Subcutaneous abdominal adipose tissue (tissue), 5 donors: Measurements from ENCODE around the gene REXO4.
A peak's percentile ranks its signal among the peaks of the same experiment; 100 is the strongest.

Experiments used
- H3K27ac ChIP-seq: one replicate; pipeline ENCODE4 v1.7.0; 2013; ENCODE audit warnings: low read depth, mild to moderate bottlenecking, inconsistent platforms, low read length, moderate library complexity
- H3K27me3 ChIP-seq, 5 donors: one replicate each; pipeline ENCODE4 v1.7.0; 2013; ENCODE audit warnings: low read length in 5 of 5, inconsistent platforms in 1 of 5; ENCODE audit not compliant: control insufficient read depth in 5 of 5, insufficient read depth in 4 of 5
- H3K36me3 ChIP-seq, 5 donors: one replicate each; pipeline ENCODE4 v1.7.0; 2013; ENCODE audit warnings: low read length in 5 of 5; ENCODE audit not compliant: control insufficient read depth in 5 of 5, insufficient read depth in 5 of 5
- H3K4me1 ChIP-seq, 5 donors: one replicate each; pipeline ENCODE4 v1.7.0; 2013; ENCODE audit warnings: low read length in 5 of 5, mild to moderate bottlenecking in 3 of 5, moderate library complexity in 1 of 5; ENCODE audit not compliant: control insufficient read depth in 5 of 5, insufficient read depth in 5 of 5
- H3K4me3 ChIP-seq, 5 donors: one replicate each; pipeline ENCODE4 v1.7.0; 2013; ENCODE audit warnings: low read length in 5 of 5, low read depth in 1 of 5
- H3K9ac ChIP-seq, 5 donors: one replicate each; pipeline ENCODE4 v1.7.0; 2013; ENCODE audit warnings: low read length in 5 of 5, mild to moderate bottlenecking in 4 of 5, moderate library complexity in 3 of 5
- H3K9me3 ChIP-seq, 5 donors: one replicate each; pipeline ENCODE4 v1.7.0; 2013; ENCODE audit warnings: low read length in 5 of 5; ENCODE audit not compliant: control insufficient read depth in 5 of 5
- donor health status: healthy.
- donor health status: healthy.
- donor health status: healthy.
- donor health status: healthy.
- donor health status: healthy.

The REXO4 gene

DNA sequence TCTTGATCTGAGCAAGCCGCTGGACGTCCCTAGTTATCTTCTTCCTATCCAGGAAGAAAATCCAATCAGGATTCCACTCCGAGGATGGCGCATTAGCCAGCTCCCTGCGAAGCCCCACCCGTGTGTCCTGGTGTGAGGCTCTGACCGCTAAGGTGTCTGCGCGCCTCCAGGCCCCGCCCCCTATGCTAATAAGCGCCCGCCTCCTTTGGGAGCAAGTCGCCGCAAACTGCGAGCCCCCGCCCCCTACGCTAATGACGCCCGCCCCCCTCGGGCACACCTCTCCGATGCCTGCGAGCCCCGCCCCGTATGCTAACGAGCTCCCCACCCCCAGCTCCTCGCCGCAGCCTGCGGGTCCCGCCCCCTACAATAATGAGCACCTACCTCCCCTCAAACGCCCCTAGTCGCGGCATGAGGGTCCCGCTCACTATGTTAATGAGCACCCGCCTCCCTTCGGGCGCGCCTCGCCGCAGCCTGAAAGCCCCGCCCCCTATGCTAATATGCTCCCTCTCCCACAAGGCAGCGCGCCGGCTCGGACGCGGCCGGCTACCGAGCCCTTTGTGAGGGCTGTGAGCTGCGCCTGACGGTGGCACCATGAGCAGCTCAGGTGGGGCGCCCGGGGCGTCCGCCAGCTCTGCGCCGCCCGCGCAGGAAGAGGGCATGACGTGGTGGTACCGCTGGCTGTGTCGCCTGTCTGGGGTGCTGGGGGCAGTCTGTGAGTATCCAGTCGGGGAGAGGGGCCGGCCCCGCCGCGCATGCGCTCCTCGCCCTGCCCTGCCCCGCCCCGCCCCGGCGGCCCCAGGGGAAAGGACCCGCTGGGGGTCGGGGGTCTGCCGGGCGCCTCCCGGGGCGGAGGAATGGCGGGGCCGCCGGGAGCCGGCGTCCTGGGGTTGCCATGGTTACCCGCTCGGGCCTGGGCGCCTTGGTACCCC, 41.9 kb upstream of the REXO4 start, which contains the start of gene CACFD1:
Gene CACFD1, plus strand, starts transcription at position 503 of the 929 bp plus-strand sequence. Its CDS starts 89 bp downstream, at position 592.
- peaks cover 0 to 3% (median 2%) of the 10 kb centered on the region in 5 donors for H3K36me3 ChIP-seq

DNA sequence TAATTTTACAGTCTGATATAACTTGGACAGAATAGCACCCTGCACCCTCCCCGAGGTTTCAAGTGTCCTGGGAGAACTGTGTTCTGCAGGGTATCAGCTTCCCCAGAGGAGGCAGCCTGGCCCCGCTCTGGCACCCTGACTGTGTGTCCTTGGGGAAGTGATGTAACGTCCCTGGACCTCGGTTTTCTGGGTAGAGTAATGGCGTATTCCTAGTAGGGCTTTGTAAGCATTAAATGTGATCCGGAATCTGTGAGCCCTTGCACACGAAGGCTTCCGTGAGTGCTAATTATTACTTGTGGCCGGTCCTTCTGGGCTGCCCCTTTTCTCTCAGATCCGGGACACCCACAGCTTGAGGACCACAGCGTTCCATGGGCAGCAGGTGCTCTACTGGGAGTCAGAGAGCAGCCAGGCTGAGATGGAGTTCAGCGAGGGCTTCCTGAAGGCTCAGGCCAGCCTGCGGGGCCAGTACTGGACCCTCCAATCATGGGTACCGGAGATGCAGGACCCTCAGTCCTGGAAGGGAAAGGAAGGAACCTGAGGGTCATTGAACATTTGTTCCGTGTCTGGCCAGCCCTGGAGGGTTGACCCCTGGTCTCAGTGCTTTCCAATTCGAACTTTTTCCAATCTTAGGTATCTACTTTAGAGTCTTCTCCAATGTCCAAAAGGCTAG, 41.0 kb upstream of the REXO4 start:
- Histone ChIP-seq H3K4me1 (peaks cover 0 to 15% (median 12%) of the 10 kb centered on the region in 5 donors), H3K9ac (no peak overlapping the region), H3K36me3 (no peaks in the 10 kb centered on the region), H3K9me3 (no peaks in the 10 kb centered on the region), H3K4me3 (peak overlapping the region in 4 of 5 donors; percentile 47 to 76 (median 71)), H3K27ac (no peak overlapping the region), H3K27me3 (peaks cover 0 to 3% (median 0%) of the 10 kb centered on the region in 5 donors)

More for the DNA sequence above, 41.9 kb upstream of the REXO4 start, which contains the start of gene CACFD1:
- Histone ChIP-seq H3K9ac (peak within 1 kb of the TSS in 4 of 5 donors; percentile 63 to 85 (median 70)), H3K27me3 (peaks cover 0 to 3% (median 0%) of the 10 kb centered on the region in 5 donors), H3K4me1 (peaks cover 0 to 15% (median 12%) of the 10 kb centered on the region in 5 donors), H3K27ac (peak within 1 kb of the TSS; percentile 50), H3K4me3 (peak within 1 kb of the TSS; percentile 66 to 76 (median 68)), H3K9me3 (no peaks in the 10 kb centered on the region)

DNA sequence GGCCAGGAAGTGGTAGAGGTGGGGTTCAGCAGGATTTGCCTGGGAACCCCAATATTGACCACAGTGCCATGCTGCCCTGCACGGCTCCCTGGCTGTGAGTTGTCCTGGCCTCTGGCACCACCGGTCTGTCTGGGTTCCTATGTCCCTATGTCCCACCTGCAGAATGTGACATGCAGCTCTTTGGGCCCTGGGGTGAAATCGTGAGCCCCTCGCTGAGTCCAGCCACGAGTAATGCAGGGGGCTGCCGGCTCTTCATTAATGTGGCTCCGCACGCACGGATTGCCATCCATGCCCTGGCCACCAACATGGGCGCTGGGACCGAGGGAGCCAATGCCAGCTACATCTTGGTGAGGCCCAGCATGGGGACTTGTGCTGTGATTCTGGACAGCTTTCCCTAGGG, 39.9 kb upstream of the REXO4 start:
- H3K4me3 ChIP-seq, result no peak overlapping the region

GRCh38 chr9:133457233-133457632, 39.4 kb upstream of the REXO4 start:
- Histone ChIP-seq H3K27ac (no peak overlapping the region), H3K27me3 (peaks cover 0 to 3% (median 0%) of the 10 kb centered on the region in 5 donors), H3K36me3 (no peaks in the 10 kb centered on the region), H3K4me1 (peaks cover 0 to 15% (median 12%) of the 10 kb centered on the region in 5 donors), H3K9me3 (no peaks in the 10 kb centered on the region), H3K4me3 (no peak overlapping the region), H3K9ac (no peak overlapping the region)

More for the DNA sequence above, 39.9 kb upstream of the REXO4 start:
- Histone ChIP-seq H3K27ac (no peak overlapping the region), H3K9me3 (no peaks in the 10 kb centered on the region), H3K36me3 (no peaks in the 10 kb centered on the region), H3K9ac (no peak overlapping the region), H3K27me3 (peaks cover 0 to 3% (median 0%) of the 10 kb centered on the region in 5 donors), H3K4me1 (peaks cover 0 to 15% (median 12%) of the 10 kb centered on the region in 5 donors)

DNA sequence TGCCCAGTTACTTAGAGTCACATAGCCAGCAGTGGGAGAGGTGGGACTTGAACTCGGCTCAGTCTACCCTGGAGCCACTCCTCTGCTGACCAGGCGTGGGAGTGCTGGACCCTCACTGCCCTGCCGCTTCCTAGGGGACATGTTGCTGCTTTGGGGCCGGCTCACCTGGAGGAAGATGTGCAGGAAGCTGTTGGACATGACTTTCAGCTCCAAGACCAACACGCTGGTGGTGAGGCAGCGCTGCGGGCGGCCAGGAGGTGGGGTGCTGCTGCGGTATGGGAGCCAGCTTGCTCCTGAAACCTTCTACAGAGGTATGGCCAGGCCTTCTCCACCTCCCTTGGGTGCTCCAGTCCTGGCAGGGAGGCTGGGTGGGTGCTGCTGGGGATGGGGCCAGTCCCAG, 38.6 kb upstream of the REXO4 start:
- Histone ChIP-seq H3K27me3 (peaks cover 0 to 3% (median 0%) of the 10 kb centered on the region in 5 donors), H3K27ac (no peak overlapping the region), H3K9ac (no peak overlapping the region), H3K9me3 (no peaks in the 10 kb centered on the region), H3K4me1 (peaks cover 0 to 15% (median 12%) of the 10 kb centered on the region in 5 donors), H3K4me3 (no peak overlapping the region), H3K36me3 (no peaks in the 10 kb centered on the region)

- H3K4me1 ChIP-seq, result peaks cover 0 to 14% (median 12%) of the 10 kb centered on the region in 5 donors
- H3K9ac ChIP-seq, result no peak overlapping the region
- H3K36me3 ChIP-seq, result no peaks in the 10 kb centered on the region
- H3K4me3 ChIP-seq, result no peak overlapping the region
- no peaks in the 10 kb centered on the region for H3K9me3 ChIP-seq
- H3K27ac ChIP-seq, result no peak overlapping the region
- peaks cover 0 to 3% (median 0%) of the 10 kb centered on the region in 5 donors for H3K27me3 ChIP-seq
Observed at GRCh38 chr9:133455936-133456335, 38.1 kb upstream of the REXO4 start.

DNA sequence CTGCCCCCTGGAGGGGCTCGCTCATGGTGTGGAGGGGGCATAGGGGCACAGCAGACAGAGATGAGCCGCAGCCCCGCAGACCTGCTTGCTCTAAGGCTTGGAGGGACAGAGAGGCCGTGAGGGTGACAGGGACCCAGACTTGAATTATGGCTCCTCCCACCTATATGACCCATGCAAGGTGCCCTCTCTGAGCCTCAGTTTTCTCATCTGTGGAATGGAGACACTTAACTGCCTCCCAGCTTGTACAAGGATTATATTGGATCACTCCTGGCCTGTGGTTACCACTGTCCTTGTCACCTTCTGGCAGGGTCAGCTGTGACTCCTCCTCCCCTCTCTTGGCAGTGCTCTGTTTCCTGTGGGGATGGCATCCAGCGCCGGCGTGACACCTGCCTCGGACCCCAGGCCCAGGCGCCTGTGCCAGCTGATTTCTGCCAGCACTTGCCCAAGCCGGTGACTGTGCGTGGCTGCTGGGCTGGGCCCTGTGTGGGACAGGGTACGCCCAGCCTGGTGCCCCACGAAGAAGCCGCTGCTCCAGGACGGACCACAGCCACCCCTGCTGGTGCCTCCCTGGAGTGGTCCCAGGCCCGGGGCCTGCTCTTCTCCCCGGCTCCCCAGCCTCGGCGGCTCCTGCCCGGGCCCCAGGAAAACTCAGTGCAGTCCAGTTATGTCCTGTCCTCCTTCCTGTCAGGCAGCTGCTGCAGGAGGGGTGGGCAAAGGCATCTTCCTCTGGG, 37.3 kb upstream of the REXO4 start:
- H3K4me1 ChIP-seq, result peaks cover 0 to 7% (median 6%) of the 10 kb centered on the region in 5 donors
- H3K9me3 ChIP-seq, result no peaks in the 10 kb centered on the region
- peaks cover 0 to 3% (median 0%) of the 10 kb centered on the region in 5 donors for H3K27me3 ChIP-seq
- no peaks in the 10 kb centered on the region for H3K36me3 ChIP-seq
- no peak overlapping the region for H3K27ac ChIP-seq
- H3K9ac ChIP-seq, result no peak overlapping the region
- no peak overlapping the region for H3K4me3 ChIP-seq

DNA sequence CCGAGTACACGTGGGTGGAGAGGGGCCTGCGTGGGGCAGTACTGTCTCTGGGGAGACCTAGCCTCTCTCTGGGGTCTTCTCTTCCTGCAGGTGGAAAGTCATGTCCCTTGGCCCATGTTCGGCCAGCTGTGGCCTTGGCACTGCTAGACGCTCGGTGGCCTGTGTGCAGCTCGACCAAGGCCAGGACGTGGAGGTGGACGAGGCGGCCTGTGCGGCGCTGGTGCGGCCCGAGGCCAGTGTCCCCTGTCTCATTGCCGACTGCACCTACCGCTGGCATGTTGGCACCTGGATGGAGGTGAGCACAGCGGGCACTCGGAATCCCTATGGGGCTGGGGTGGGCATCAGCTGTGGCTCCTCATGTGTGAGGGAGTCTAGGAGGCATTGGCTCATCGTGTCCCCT, 36.5 kb upstream of the REXO4 start:
- Histone ChIP-seq H3K9ac (no peak overlapping the region), H3K4me1 (peaks cover 0 to 6% (median 5%) of the 10 kb centered on the region in 5 donors), H3K4me3 (no peak overlapping the region), H3K27me3 (peaks cover 0 to 3% (median 0%) of the 10 kb centered on the region in 5 donors), H3K27ac (no peak overlapping the region), H3K9me3 (no peaks in the 10 kb centered on the region), H3K36me3 (no peaks in the 10 kb centered on the region)

- Histone ChIP-seq H3K36me3 (no peaks in the 10 kb centered on the region), H3K4me3 (no peak overlapping the region), H3K9me3 (no peaks in the 10 kb centered on the region), H3K27ac (no peak overlapping the region), H3K4me1 (no peaks in the 10 kb centered on the region), H3K9ac (no peak overlapping the region), H3K27me3 (peaks cover 0 to 3% (median 0%) of the 10 kb centered on the region in 5 donors)
Observed at GRCh38 chr9:133453651-133454050, 35.8 kb upstream of the REXO4 start.
